H1 (cell line): ENCODE data around the gene TRIM24. TPM values are rescaled to one million over a fixed set of nuclear protein-coding genes. Genes with fewer than 3 reads are reported as not detected.

Experiments used
- CTCF ChIA-PET: fragments of 300-600 bp; sonication (Branson Sonifier 250); formaldehyde crosslinking; loops from one replicate; lab custom pipeline; 2021; ENCODE audit not compliant: partially characterized antibody; lab: Charles Lee
- POLR2A ChIA-PET: fragments of 300-600 bp; sonication (Branson Sonifier 250); formaldehyde crosslinking; loops from one replicate; lab custom pipeline; 2021; ENCODE audit warnings: inconsistent platforms; ENCODE audit not compliant: partially characterized antibody; lab: Charles Lee
- DNase-seq, 2 experiments: peaks; one replicate each; pipeline versions ENCODE4 v3.0.0 to v3.0.0-alpha.2; 2010 to 2022; ENCODE audit warnings: low spot score in 2 of 2, low read depth in 1 of 2, mixed read lengths in 1 of 2
- FAIRE-seq: peaks from 2 replicates; lab custom pipeline; 2011; peaks lifted over from hg19 to GRCh38; lab: Jason Lieb, UNC
- H2AFZ ChIP-seq: 2 replicates; pipeline ENCODE4 v1.8.1; 2012; ENCODE audit warnings: low read length, inconsistent platforms
- H2AK5ac ChIP-seq: 2 replicates; pipeline ENCODE4 v1.6.1; 2013; ENCODE audit warnings: low read depth, low read length
- H2BK120ac ChIP-seq: replicated peaks from 2 replicates; pipeline ENCODE3; 2013; ENCODE audit warnings: low read depth, low read length, inconsistent platforms
- H2BK12ac ChIP-seq: 2 replicates; pipeline ENCODE4 v1.6.1; 2013; ENCODE audit warnings: low read depth, low read length
- H2BK15ac ChIP-seq: 2 replicates; pipeline ENCODE4 v1.6.1; 2013; ENCODE audit warnings: low read length
- H2BK20ac ChIP-seq: 2 replicates; pipeline ENCODE4 v1.6.1; 2013; ENCODE audit warnings: low read length
- H2BK5ac ChIP-seq: 2 replicates; pipeline ENCODE4 v1.6.1; 2013; ENCODE audit warnings: low read depth, low read length
- H3K14ac ChIP-seq: 2 replicates; pipeline ENCODE4 v1.6.1; 2013; ENCODE audit warnings: inconsistent platforms; ENCODE audit not compliant: insufficient read length
- H3K18ac ChIP-seq: 2 replicates; pipeline ENCODE4 v1.6.1; 2013; ENCODE audit warnings: low read length; ENCODE audit errors: extremely low read depth
- H3K23ac ChIP-seq: 2 replicates; pipeline ENCODE4 v1.6.1; 2013; ENCODE audit warnings: inconsistent platforms; ENCODE audit not compliant: insufficient read length
- H3K23me2 ChIP-seq: 2 replicates; pipeline ENCODE4 v1.6.1; 2013; ENCODE audit warnings: low read depth, low read length
- H3K27ac ChIP-seq: 2 replicates; pipeline ENCODE4 v1.6.1; 2011; ENCODE audit warnings: low read depth, low read length, inconsistent platforms
- H3K27me3 ChIP-seq, 4 experiments: replicated peaks in 1 of 4; 1 replicate in 1 of 4; 2 replicates in 3 of 4; pipeline versions ENCODE4 v1.6.1 to v1.8.1; 2011 to 2013; ENCODE audit warnings: low read length in 3 of 4, mild to moderate bottlenecking in 3 of 4, inconsistent platforms in 2 of 4, mixed read lengths in 2 of 4, moderate library complexity in 1 of 4; ENCODE audit not compliant: control insufficient read depth in 3 of 4, insufficient read depth in 3 of 4; ENCODE audit errors: extremely low read depth in 1 of 4
- H3K36me3 ChIP-seq, 4 experiments: 2 replicates each; pipeline versions ENCODE4 v1.6.1 to v1.8.1; 2011 to 2013; ENCODE audit warnings: mild to moderate bottlenecking in 4 of 4, low read length in 3 of 4, moderate library complexity in 2 of 4, control low read depth in 1 of 4, inconsistent platforms in 1 of 4; ENCODE audit not compliant: insufficient read depth in 4 of 4, control insufficient read depth in 2 of 4
- H3K4ac ChIP-seq: replicated peaks from 2 replicates; pipeline ENCODE3; 2013; ENCODE audit warnings: low read length, low read depth, mixed read lengths, inconsistent platforms; ENCODE audit not compliant: insufficient read length
- H3K4me1 ChIP-seq, 4 experiments: replicated peaks in 1 of 4; 1 replicate in 1 of 4; 2 replicates in 3 of 4; pipeline versions ENCODE4 v1.6.1 to v1.8.1; 2011 to 2013; ENCODE audit warnings: low read length in 3 of 4, inconsistent platforms in 2 of 4, mixed read lengths in 1 of 4; ENCODE audit not compliant: insufficient read depth in 4 of 4, control insufficient read depth in 3 of 4
- H3K4me2 ChIP-seq, 2 experiments: 2 replicates each; pipeline versions ENCODE4 v1.6.1 to v1.8.1; 2011 to 2013; ENCODE audit warnings: low read depth in 2 of 2, low read length in 2 of 2, control low read depth in 1 of 2, inconsistent platforms in 1 of 2, mild to moderate bottlenecking in 1 of 2; ENCODE audit not compliant: insufficient read depth in 1 of 2
- H3K4me3 ChIP-seq, 4 experiments: fragments of 200-600, 300-600 bp in 1 of 4; sonication (generic), shearing (Covaris generic), sonication (Bioruptor Twin) in 1 of 4; 2 replicates each; pipeline versions ENCODE4 v1.5.1 to v1.8.1; 2011 to 2016; ENCODE audit warnings: low read length in 4 of 4, low read depth in 3 of 4, control low read depth in 2 of 4, inconsistent platforms in 2 of 4, mild to moderate bottlenecking in 2 of 4, mixed read lengths in 1 of 4, moderate library complexity in 1 of 4; ENCODE audit not compliant: insufficient read depth in 2 of 4; ENCODE audit errors: extremely low read depth in 1 of 4
- H3K56ac ChIP-seq: replicated peaks from 2 replicates; pipeline ENCODE3; 2013; ENCODE audit warnings: low read depth, mild to moderate bottlenecking, mixed read lengths, low read length, inconsistent platforms; ENCODE audit not compliant: insufficient read length
- H3K79me1 ChIP-seq: 2 replicates; pipeline ENCODE4 v1.6.1; 2013; ENCODE audit warnings: low read depth, low read length, control low read depth
- H3K79me2 ChIP-seq, 2 experiments: 2 replicates each; pipeline versions ENCODE4 v1.6.1 to v1.8.1; 2012 to 2013; ENCODE audit warnings: low read length in 2 of 2, mild to moderate bottlenecking in 2 of 2, inconsistent platforms in 1 of 2; ENCODE audit not compliant: insufficient read depth in 2 of 2, control insufficient read depth in 1 of 2
- H3K9ac ChIP-seq, 4 experiments: replicated peaks in 1 of 4; 1 replicate in 1 of 4; 2 replicates in 3 of 4; pipeline versions ENCODE4 v1.6.1 to v1.8.1; 2011 to 2013; ENCODE audit warnings: low read depth in 3 of 4, low read length in 3 of 4, control low read depth in 2 of 4, mild to moderate bottlenecking in 2 of 4, moderate library complexity in 2 of 4, inconsistent platforms in 1 of 4; ENCODE audit errors: extremely low read depth in 1 of 4
- H3K9me3 ChIP-seq, 2 experiments: 2 replicates each; pipeline versions ENCODE4 v1.6.1 to v1.8.1; 2012 to 2013; ENCODE audit warnings: mild to moderate bottlenecking in 2 of 2, moderate library complexity in 2 of 2, control low read depth in 1 of 2, inconsistent platforms in 1 of 2, low read depth in 1 of 2, low read length in 1 of 2, mixed read lengths in 1 of 2; ENCODE audit not compliant: insufficient read depth in 2 of 2
- H4K20me1 ChIP-seq, 2 experiments: replicated peaks in 1 of 2; 2 replicates each; pipeline versions ENCODE3 to v1.8.1; 2011 to 2013; ENCODE audit warnings: inconsistent platforms in 2 of 2, low read length in 2 of 2, mild to moderate bottlenecking in 1 of 2; ENCODE audit not compliant: insufficient read depth in 2 of 2, control insufficient read depth in 1 of 2
- H4K5ac ChIP-seq: 2 replicates; pipeline ENCODE4 v1.6.1; 2013; ENCODE audit warnings: low read length, low read depth, mixed read lengths, inconsistent platforms; ENCODE audit not compliant: insufficient read length
- H4K8ac ChIP-seq: 2 replicates; pipeline ENCODE4 v1.8.0; 2013; ENCODE audit warnings: mild to moderate bottlenecking, moderate library complexity, low read length, inconsistent platforms; ENCODE audit not compliant: insufficient read depth; ENCODE audit errors: extremely low read depth
- H4K91ac ChIP-seq: replicated peaks from 2 replicates; pipeline ENCODE3; 2013; ENCODE audit warnings: low read length, mixed read lengths, inconsistent platforms; ENCODE audit not compliant: insufficient read length
- EP300 ChIP-seq, 2 experiments: IDR thresholded peaks; 1 replicate in 1 of 2; 2 replicates in 1 of 2; pipeline ENCODE4 v1.6.1; 2011 to 2012; ENCODE audit warnings: low read depth in 2 of 2, low read length in 2 of 2, mild to moderate bottlenecking in 2 of 2, borderline replicate concordance in 1 of 2, inconsistent platforms in 1 of 2, moderate library complexity in 1 of 2
- NRF1 ChIP-seq: IDR thresholded peaks from 2 replicates; pipeline ENCODE4 v1.6.1; 2011; ENCODE audit warnings: mild to moderate bottlenecking, low read depth, low read length, improper control_type of control experiment
- RFX5 ChIP-seq: IDR thresholded peaks from 2 replicates; pipeline ENCODE4 v1.6.1; 2011; ENCODE audit warnings: low read depth, low read length, improper control_type of control experiment, borderline replicate concordance
- SIX5 ChIP-seq: IDR thresholded peaks from 2 replicates; pipeline ENCODE4 v1.6.1; 2011; ENCODE audit warnings: mild to moderate bottlenecking, low read depth, low read length
- TEAD4 ChIP-seq: IDR thresholded peaks from 2 replicates; pipeline ENCODE4 v1.6.1; 2012; ENCODE audit warnings: low read depth, low read length, inconsistent platforms, mixed read lengths
- ZNF274 ChIP-seq: IDR thresholded peaks from 2 replicates; pipeline ENCODE4 v1.7.0; 2012; ENCODE audit warnings: low read length, borderline replicate concordance; ENCODE audit errors: extremely low read depth
- WGBS, 2 experiments: shearing (Covaris generic) in 1 of 2; methylation state at CpG; one replicate each; pipeline versions ENCODE4 v1.1.6 to v1.1.7; 2013 to 2015; ENCODE audit warnings: low lambda C conversion rate in 2 of 2, mixed read lengths in 2 of 2, inconsistent platforms in 1 of 2, low coverage in 1 of 2, missing lambda C conversion rate in 1 of 2; ENCODE audit not compliant: insufficient replicate concordance in 2 of 2, insufficient coverage in 1 of 2, insufficient read length in 1 of 2; ENCODE audit errors: extremely low coverage in 1 of 2, missing lambda C conversion rate in 1 of 2; 5-methylcytosine and 5-hydroxymethylcytosine counted together
- polyA plus RNA-seq, 7 experiments: library from polyadenylated mRNA; depleted of rRNA in 3 of 7; stranded (reverse) in 5 of 7; unstranded in 2 of 7; fragments of >200 nt in 5 of 7; fragments of 200-250 nt in 2 of 7; gene quantifications; 1 replicate in 5 of 7; 2 replicates in 1 of 7; 4 replicates in 1 of 7; pipeline versions ENCODE4 v1.2.1 to v1.2.3, GENCODE V29; 2011 to 2013; ENCODE audit warnings: missing spikeins in 2 of 7, mixed read lengths in 2 of 7
- total RNA-seq: library from RNA; stranded (reverse); fragmentation: NEBNext Ultra II Directional; extraction: Animal tissue kit (Norgen Biotek cat#: 25700); gene quantifications from 2 replicates; pipeline ENCODE4 v1.2.1, GENCODE V29; 2021
- TF ChIP-seq, protein P1 (sequence below), 3 experiments: IDR thresholded peaks; 1 replicate in 2 of 3; 2 replicates in 1 of 3; pipeline versions ENCODE4 v1.5.1 to v1.6.1; 2011; ENCODE audit warnings: low read length in 3 of 3, mild to moderate bottlenecking in 3 of 3, inconsistent platforms in 2 of 3, low read depth in 1 of 3, moderate library complexity in 1 of 3; ENCODE audit not compliant: insufficient read depth in 1 of 3; ENCODE audit errors: control extremely low read depth in 1 of 3
- TF ChIP-seq, protein P2 (sequence below): IDR thresholded peaks from 2 replicates; pipeline ENCODE4 v1.6.1; 2012; ENCODE audit warnings: inconsistent platforms

TRIM24 gene
- total and polyA plus RNA-seq, 2 of the 8 experiments (the other 6 are each of a cell fraction or from before 2014, with no cell fraction given): 67.6 to 149 TPM

DNA sequence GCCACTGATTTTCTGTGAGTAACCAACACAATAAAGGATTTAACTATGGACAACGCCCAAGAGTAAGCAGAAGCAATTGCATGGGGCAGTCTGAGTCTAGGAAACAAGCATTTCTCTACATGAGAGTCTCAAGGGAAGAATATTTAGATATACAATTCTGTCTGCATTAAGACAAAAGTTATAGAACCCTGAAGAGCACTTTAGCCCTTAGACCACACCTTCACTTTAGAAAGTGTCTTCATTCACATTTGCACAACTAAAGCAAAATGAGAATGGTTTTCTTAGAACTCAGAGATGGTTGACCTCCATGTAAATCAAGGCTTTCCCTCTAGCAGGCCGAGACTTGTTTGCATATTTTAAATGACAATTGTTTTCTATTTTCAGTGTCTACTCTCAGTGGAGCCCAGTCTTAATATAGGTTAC, 25.5 kb upstream of the TRIM24 start:
- no peaks in the 10 kb centered on the region for H3K79me2 ChIP-seq
- peaks cover 0 to 17% (median 2%) of the 10 kb centered on the region in 4 experiments; a peak in 2 of 8 replicates for H3K36me3 ChIP-seq
- H2AK5ac ChIP-seq: 0 out of 2 replicates have a peak overlapping the region, but pooled peaks have one; percentile 20
- H2BK15ac ChIP-seq: no peak overlapping the region
- 48% methylated on average over 2 of the region's 2 CpGs; no CpG with 5 or more reads in 1 of the 2 experiments for WGBS, 2 experiments
- H4K8ac ChIP-seq: no peak overlapping the region
- no peak overlapping the region for H3K23ac ChIP-seq
- H3K4me2 ChIP-seq: peak overlapping the region; percentile 41 to 47
- H2BK5ac ChIP-seq: peak overlapping the region; percentile 79; the same call in 1 of the 2 replicates
- no peak overlapping the region for H2AFZ ChIP-seq
- peak overlapping the region in 1 of 4 experiments; percentile 38; a peak in 1 of 8 replicates for H3K4me3 ChIP-seq
- POLR2A ChIA-PET: no interaction called here
- peak overlapping the region; percentile 22 for H4K91ac ChIP-seq
- H3K23me2 ChIP-seq: no peaks in the 10 kb centered on the region; the same call in 1 of the 2 replicates
- no peak overlapping the region for H3K56ac ChIP-seq
- H4K20me1 ChIP-seq: no peaks in the 10 kb centered on the region
- no peaks in the 10 kb centered on the region for H3K27me3 ChIP-seq
- CTCF ChIA-PET: no interaction called here
- peaks cover 0 to 16% (median 6%) of the 10 kb centered on the region in 4 experiments; a peak in 5 of 7 replicates for H3K4me1 ChIP-seq
- H3K4ac ChIP-seq: no peak overlapping the region
- TF ChIP-seq, protein P1, sequence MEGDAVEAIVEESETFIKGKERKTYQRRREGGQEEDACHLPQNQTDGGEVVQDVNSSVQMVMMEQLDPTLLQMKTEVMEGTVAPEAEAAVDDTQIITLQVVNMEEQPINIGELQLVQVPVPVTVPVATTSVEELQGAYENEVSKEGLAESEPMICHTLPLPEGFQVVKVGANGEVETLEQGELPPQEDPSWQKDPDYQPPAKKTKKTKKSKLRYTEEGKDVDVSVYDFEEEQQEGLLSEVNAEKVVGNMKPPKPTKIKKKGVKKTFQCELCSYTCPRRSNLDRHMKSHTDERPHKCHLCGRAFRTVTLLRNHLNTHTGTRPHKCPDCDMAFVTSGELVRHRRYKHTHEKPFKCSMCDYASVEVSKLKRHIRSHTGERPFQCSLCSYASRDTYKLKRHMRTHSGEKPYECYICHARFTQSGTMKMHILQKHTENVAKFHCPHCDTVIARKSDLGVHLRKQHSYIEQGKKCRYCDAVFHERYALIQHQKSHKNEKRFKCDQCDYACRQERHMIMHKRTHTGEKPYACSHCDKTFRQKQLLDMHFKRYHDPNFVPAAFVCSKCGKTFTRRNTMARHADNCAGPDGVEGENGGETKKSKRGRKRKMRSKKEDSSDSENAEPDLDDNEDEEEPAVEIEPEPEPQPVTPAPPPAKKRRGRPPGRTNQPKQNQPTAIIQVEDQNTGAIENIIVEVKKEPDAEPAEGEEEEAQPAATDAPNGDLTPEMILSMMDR (IDR thresholded peaks at IDR 0.05; ENCODE audit: control extremely low read depth in 1 of 3, insufficient read depth in 1 of 3, low read depth in 1 of 3, low read length in 3 of 3): no peak
- no peak for TF ChIP-seq NRF1
- no peak for TF ChIP-seq SIX5
- no peak for TF ChIP-seq ZNF274
- TF ChIP-seq TEAD4: no peak
- no peak for TF ChIP-seq EP300 (IDR thresholded peaks at IDR 0.05; ENCODE audit: borderline replicate concordance in 1 of 2, low read depth in 2 of 2, low read length in 2 of 2)
- TF ChIP-seq, protein P2, sequence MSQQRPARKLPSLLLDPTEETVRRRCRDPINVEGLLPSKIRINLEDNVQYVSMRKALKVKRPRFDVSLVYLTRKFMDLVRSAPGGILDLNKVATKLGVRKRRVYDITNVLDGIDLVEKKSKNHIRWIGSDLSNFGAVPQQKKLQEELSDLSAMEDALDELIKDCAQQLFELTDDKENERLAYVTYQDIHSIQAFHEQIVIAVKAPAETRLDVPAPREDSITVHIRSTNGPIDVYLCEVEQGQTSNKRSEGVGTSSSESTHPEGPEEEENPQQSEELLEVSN: no peak
- TF ChIP-seq RFX5: no peak
- TF ChIP-seq, all 59 proteins: peak for 0
- H2BK20ac ChIP-seq: peak overlapping the region; percentile 5; the same call in 1 of the 2 replicates
- FAIRE-seq (no peak), DNase-seq (no peak)
- peaks cover 24 to 26% of the 10 kb centered on the region in 2 experiments for H3K9me3 ChIP-seq
- H2BK12ac ChIP-seq: peak overlapping the region; percentile 13
- H2BK120ac ChIP-seq: peak overlapping the region; percentile 75
- H3K79me1 ChIP-seq: no peaks in the 10 kb centered on the region
- peak overlapping the region; percentile 62 for H4K5ac ChIP-seq
- H3K14ac ChIP-seq: no peak overlapping the region
- peak overlapping the region; percentile 68 for H3K18ac ChIP-seq
- H3K27ac ChIP-seq: no peak overlapping the region
- H3K9ac ChIP-seq: no peak overlapping the region
